ENCODE results near the gene IFI35. TPM values are rescaled to one million over a fixed set of nuclear protein-coding genes. Genes with fewer than 3 reads are reported as not detected.
"Not testable (repeated sequence)": the region's sequence is repeated elsewhere in the genome, so short reads cannot be mapped to it uniquely, and the experiment has no call there.

Gene IFI35
- polyA plus RNA-seq, 1 of the 3 experiments (the other 2 are of a cell fraction), result 17.6 TPM

GRCh38 chr17:42991471-42991870, 15.1 kb upstream of the IFI35 start (continued):
- no peak for TF ChIP-seq IRF3 (IDR thresholded peaks at IDR 0.05; ENCODE audit: low read depth, low read length)
- no peak for TF ChIP-seq YY1 (IDR thresholded peaks at IDR 0.05; ENCODE audit: low read depth)

- POLR2A ChIA-PET, result no interaction called here
- H3F3A ChIP-seq (replicated peaks; ENCODE audit: insufficient read depth), result peaks cover 31% of the 10 kb centered on the region
- DNase-seq, result no peak
- no peaks in the 10 kb centered on the region for H3K27me3 ChIP-seq (ENCODE audit: insufficient read depth)
- no peak overlapping the region for H3K9ac ChIP-seq
- no peaks in the 10 kb centered on the region for H3K9me2 ChIP-seq
- 79% methylated on average over 5 of the region's 5 CpGs for WGBS (ENCODE audit: low lambda C conversion rate)
- no peak overlapping the region for H3K27ac ChIP-seq (ENCODE audit: low read depth in 2 of 2, low read length in 1 of 2)
- no peaks in the 10 kb centered on the region for H4K20me1 ChIP-seq (ENCODE audit: insufficient read depth)
- peaks cover 4 to 11% of the 10 kb centered on the region in 2 experiments; a peak in 2 of 4 replicates for H3K4me1 ChIP-seq (ENCODE audit: control insufficient read depth in 1 of 2, insufficient read depth in 2 of 2, low read depth in 1 of 2, low read length in 1 of 2)
- no peaks in the 10 kb centered on the region; the same call in 1 of the 2 replicates for H3K79me2 ChIP-seq (ENCODE audit: insufficient read depth)
- H3K36me3 ChIP-seq (replicated peaks in 1 of 2; ENCODE audit: control insufficient read depth in 1 of 2, insufficient read depth in 2 of 2, low read length in 1 of 2), result peaks cover 45 to 51% of the 10 kb centered on the region in 2 experiments
- no peak for TF ChIP-seq IRF3 (IDR thresholded peaks at IDR 0.05; ENCODE audit: low read depth, low read length)
- TF ChIP-seq TCF12 (IDR thresholded peaks at IDR 0.05), result no peak
- TF ChIP-seq GABPA (IDR thresholded peaks at IDR 0.05; ENCODE audit: low read depth), result no peak
- TF ChIP-seq EP300 (IDR thresholded peaks at IDR 0.05; ENCODE audit: borderline replicate concordance in 1 of 2, low read depth in 1 of 2, low read length in 1 of 2), result no peak
- TF ChIP-seq RFX5 (IDR thresholded peaks at IDR 0.05; ENCODE audit: low read length), result no peak
- TF ChIP-seq, protein P1, sequence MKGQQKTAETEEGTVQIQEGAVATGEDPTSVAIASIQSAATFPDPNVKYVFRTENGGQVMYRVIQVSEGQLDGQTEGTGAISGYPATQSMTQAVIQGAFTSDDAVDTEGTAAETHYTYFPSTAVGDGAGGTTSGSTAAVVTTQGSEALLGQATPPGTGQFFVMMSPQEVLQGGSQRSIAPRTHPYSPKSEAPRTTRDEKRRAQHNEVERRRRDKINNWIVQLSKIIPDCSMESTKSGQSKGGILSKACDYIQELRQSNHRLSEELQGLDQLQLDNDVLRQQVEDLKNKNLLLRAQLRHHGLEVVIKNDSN (IDR thresholded peaks at IDR 0.05; ENCODE audit: borderline replicate concordance, low read depth), result no peak
- TF ChIP-seq MAX (IDR thresholded peaks at IDR 0.05; ENCODE audit: low read depth), result no peak
- no peak for TF ChIP-seq GATA2 (CRISPR knock-in tag; IDR thresholded peaks at IDR 0.05)
- TF ChIP-seq RXRA (IDR thresholded peaks at IDR 0.05; ENCODE audit: borderline replicate concordance, low read depth), result no peak
- no peak for TF ChIP-seq MEF2A (IDR thresholded peaks at IDR 0.05; ENCODE audit: borderline replicate concordance, low read depth)
- TF ChIP-seq, protein P2, sequence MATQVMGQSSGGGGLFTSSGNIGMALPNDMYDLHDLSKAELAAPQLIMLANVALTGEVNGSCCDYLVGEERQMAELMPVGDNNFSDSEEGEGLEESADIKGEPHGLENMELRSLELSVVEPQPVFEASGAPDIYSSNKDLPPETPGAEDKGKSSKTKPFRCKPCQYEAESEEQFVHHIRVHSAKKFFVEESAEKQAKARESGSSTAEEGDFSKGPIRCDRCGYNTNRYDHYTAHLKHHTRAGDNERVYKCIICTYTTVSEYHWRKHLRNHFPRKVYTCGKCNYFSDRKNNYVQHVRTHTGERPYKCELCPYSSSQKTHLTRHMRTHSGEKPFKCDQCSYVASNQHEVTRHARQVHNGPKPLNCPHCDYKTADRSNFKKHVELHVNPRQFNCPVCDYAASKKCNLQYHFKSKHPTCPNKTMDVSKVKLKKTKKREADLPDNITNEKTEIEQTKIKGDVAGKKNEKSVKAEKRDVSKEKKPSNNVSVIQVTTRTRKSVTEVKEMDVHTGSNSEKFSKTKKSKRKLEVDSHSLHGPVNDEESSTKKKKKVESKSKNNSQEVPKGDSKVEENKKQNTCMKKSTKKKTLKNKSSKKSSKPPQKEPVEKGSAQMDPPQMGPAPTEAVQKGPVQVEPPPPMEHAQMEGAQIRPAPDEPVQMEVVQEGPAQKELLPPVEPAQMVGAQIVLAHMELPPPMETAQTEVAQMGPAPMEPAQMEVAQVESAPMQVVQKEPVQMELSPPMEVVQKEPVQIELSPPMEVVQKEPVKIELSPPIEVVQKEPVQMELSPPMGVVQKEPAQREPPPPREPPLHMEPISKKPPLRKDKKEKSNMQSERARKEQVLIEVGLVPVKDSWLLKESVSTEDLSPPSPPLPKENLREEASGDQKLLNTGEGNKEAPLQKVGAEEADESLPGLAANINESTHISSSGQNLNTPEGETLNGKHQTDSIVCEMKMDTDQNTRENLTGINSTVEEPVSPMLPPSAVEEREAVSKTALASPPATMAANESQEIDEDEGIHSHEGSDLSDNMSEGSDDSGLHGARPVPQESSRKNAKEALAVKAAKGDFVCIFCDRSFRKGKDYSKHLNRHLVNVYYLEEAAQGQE (IDR thresholded peaks at IDR 0.05; ENCODE audit: low read depth, low read length), result no peak
- no peak for TF ChIP-seq TEAD4 (IDR thresholded peaks at IDR 0.05; ENCODE audit: borderline replicate concordance, insufficient read depth)
- TF ChIP-seq NFIC (IDR thresholded peaks at IDR 0.05; ENCODE audit: borderline replicate concordance), result no peak
- no peak for TF ChIP-seq FOXJ3 (CRISPR knock-in tag; IDR thresholded peaks at IDR 0.05)
- no peak for TF ChIP-seq ELF1 (IDR thresholded peaks at IDR 0.05)
- no peak for TF ChIP-seq YY1 (IDR thresholded peaks at IDR 0.05; ENCODE audit: low read depth)
- no peak for TF ChIP-seq TAF1 (IDR thresholded peaks at IDR 0.05; ENCODE audit: borderline replicate concordance, low read depth, low read length)
- no peak for TF ChIP-seq USF2 (IDR thresholded peaks at IDR 0.05; ENCODE audit: borderline replicate concordance, low read depth, low read length)
- TF ChIP-seq FOXM1 (IDR thresholded peaks at IDR 0.05; ENCODE audit: low read depth), result no peak
- H3K4me2 ChIP-seq, result no peak overlapping the region
- H3K4me3 ChIP-seq (ENCODE audit: low read depth in 2 of 2, low read length in 1 of 2), result no peak overlapping the region
- H3K9me3 ChIP-seq, result no peaks in the 10 kb centered on the region
- no peak overlapping the region for H2AFZ ChIP-seq (ENCODE audit: low read depth)
- CTCF ChIA-PET, result no interaction called here
Measured at GRCh38 chr17:42992872-42993271, 13.7 kb upstream of the IFI35 start.

DNA sequence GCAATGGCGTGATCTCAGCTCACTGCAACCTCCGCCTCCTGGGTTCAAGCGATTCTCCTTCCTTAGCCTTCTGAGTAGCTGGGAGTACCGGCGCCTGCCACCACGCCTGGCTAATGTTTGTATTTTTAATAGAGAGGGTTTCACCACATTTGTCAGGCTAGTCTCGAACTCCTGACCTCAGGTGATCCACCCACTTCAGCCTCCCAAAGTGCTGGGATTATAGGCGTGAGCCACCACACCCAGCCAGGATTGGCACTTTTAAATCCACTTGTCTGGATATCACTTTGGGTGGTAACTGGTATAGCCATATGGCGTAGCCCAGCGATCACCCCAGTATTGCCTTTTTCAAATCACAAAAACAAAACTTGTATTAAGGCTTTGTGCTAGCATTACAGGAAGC, 12.7 kb upstream of the IFI35 start:
- H3K27ac ChIP-seq (ENCODE audit: low read depth in 2 of 2, low read length in 1 of 2); CTCF ChIA-PET; H3K9me2 ChIP-seq; H3K4me2 ChIP-seq; DNase-seq; H2AFZ ChIP-seq (ENCODE audit: low read depth); H3K79me2 ChIP-seq (ENCODE audit: insufficient read depth); H3K27me3 ChIP-seq (ENCODE audit: insufficient read depth); H3K9ac ChIP-seq; H4K20me1 ChIP-seq (ENCODE audit: insufficient read depth); H3K9me3 ChIP-seq; H3K4me3 ChIP-seq (ENCODE audit: low read depth in 2 of 2, low read length in 1 of 2): not testable (repeated sequence)
- POLR2A ChIA-PET, result interaction anchor here (1.0 kb wide), 2 partner anchors 8 to 113 kb away, joined by 4 read pairs; no protein-coding TSS in a partner anchor
- H3K4me1 ChIP-seq (ENCODE audit: control insufficient read depth in 1 of 2, insufficient read depth in 2 of 2, low read depth in 1 of 2, low read length in 1 of 2), result peaks cover 4 to 11% of the 10 kb centered on the region in 2 experiments; a peak in 2 of 4 replicates
- peaks cover 36 to 47% of the 10 kb centered on the region in 2 experiments for H3K36me3 ChIP-seq (replicated peaks in 1 of 2; ENCODE audit: control insufficient read depth in 1 of 2, insufficient read depth in 2 of 2, low read length in 1 of 2)
- WGBS (ENCODE audit: low lambda C conversion rate), result 79% methylated on average over 10 of the region's 10 CpGs
- H3F3A ChIP-seq (replicated peaks; ENCODE audit: insufficient read depth), result peaks cover 30% of the 10 kb centered on the region

Data from SK-N-SH (cell line).